NT2/D1 (cell line): ENCODE results near the gene RNF169.
"Not testable (repeated sequence)": the region's sequence is repeated elsewhere in the genome, so short reads cannot be mapped to it uniquely, and the experiment has no call there.

Source experiments
- DNase-seq: peaks from one replicate; pipeline ENCODE4 v3.0.0-alpha.2; 2011; ENCODE audit warnings: low read depth, low spot score
- H3K27me3 ChIP-seq: 2 replicates; pipeline ENCODE4 v1.6.0; 2011; ENCODE audit warnings: mild to moderate bottlenecking; ENCODE audit not compliant: insufficient read length, insufficient read depth
- H3K36me3 ChIP-seq: 2 replicates; pipeline ENCODE4 v1.6.1; 2011; ENCODE audit warnings: mild to moderate bottlenecking, low read length, mixed read lengths; ENCODE audit not compliant: insufficient read depth, insufficient read length
- H3K4me1 ChIP-seq: 2 replicates; pipeline ENCODE4 v1.5.1; 2011; ENCODE audit not compliant: insufficient read depth, insufficient read length
- H3K4me3 ChIP-seq: 2 replicates; pipeline ENCODE4 v1.5.1; 2011; ENCODE audit warnings: low read depth; ENCODE audit not compliant: insufficient read length
- H3K9ac ChIP-seq: 2 replicates; pipeline ENCODE4 v1.6.0; 2011; ENCODE audit warnings: low read depth; ENCODE audit not compliant: insufficient read length
- H3K9me3 ChIP-seq: 2 replicates; pipeline ENCODE4 v1.5.1; 2011; ENCODE audit warnings: mild to moderate bottlenecking, low read length; ENCODE audit not compliant: insufficient read depth
- SUZ12 ChIP-seq: IDR thresholded peaks from 2 replicates; pipeline ENCODE4 v1.6.1; 2011; ENCODE audit not compliant: insufficient read length, insufficient read depth; ENCODE audit errors: extremely low read depth
- YY1 ChIP-seq: IDR thresholded peaks from 2 replicates; pipeline ENCODE4 v1.6.1; 2011; ENCODE audit not compliant: insufficient read length, insufficient read depth
- ZNF274 ChIP-seq: IDR thresholded peaks from 2 replicates; pipeline ENCODE4 v1.6.1; 2011; ENCODE audit warnings: mild to moderate bottlenecking, low read depth, low read length

The RNF169 gene

DNA sequence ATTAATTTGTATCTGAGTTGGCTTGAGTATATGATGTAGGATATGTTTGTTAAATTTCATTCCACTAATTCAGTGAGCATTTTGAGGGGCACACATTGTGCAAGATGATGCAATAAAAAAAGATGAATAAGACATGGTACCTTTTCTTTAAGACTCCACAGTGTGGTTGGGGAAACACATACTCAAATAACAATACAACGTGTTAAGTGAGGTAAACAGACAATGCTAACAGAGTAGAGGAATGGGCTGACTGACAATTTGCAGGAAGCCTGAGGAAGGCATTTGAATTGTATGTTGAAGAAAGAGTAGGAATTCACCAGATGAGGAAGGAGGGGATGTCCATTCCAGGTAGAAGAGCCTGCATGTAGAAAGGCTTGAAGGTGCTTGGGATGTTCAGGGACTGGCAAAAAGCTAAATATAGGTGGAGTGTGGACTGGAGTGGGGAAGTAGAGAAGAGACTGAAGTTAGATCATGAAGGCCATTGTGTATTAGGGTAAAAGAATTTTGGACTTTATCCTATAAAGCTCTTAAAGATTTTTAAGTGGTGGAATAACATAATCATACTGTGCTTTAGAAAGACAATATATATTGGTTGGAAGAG is 6.8 kb downstream of the RNF169 start:
- Histone ChIP-seq H3K4me1 (no peaks in the 10 kb centered on the region), H3K9ac (no peak overlapping the region), H3K4me3 (no peak overlapping the region), H3K36me3 (peaks cover 4% of the 10 kb centered on the region), H3K27me3 (no peaks in the 10 kb centered on the region), H3K9me3 (no peaks in the 10 kb centered on the region)
- TF ChIP-seq SUZ12 (no peak), ZNF274 (no peak), YY1 (no peak)
- no peak for DNase-seq

- DNase-seq: no peak
- TF ChIP-seq ZNF274: no peak
- TF ChIP-seq YY1: no peak
- no peak for TF ChIP-seq SUZ12
- H3K36me3 ChIP-seq: no peaks in the 10 kb centered on the region
- no peak overlapping the region for H3K4me3 ChIP-seq
- no peaks in the 10 kb centered on the region for H3K4me1 ChIP-seq
- H3K9ac ChIP-seq: no peak overlapping the region
- H3K27me3 ChIP-seq: no peaks in the 10 kb centered on the region
- no peaks in the 10 kb centered on the region for H3K9me3 ChIP-seq
Observed at GRCh38 chr11:74756571-74756970, 7.9 kb downstream of the RNF169 start.

DNA sequence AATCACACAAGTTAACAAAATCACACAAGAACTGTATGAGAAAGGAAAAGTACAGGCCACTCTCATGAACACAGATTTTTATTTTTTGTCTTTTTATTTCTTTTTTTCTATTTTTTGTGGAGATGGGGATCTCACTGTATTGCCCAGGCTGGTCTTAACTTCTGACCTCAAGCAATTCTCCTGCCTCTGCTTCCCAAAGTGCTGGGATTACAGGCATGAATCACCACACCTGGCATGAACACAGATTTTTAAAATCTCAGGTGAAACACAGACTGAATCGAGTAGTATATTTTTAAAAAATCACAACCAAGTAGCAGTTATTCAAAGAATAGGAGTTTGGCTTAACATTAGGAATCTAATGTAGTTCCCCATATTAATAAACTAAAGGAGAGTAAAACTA is 18.3 kb downstream of the RNF169 start:
- DNase-seq: no peak
- no peak overlapping the region for H3K4me3 ChIP-seq
- TF ChIP-seq ZNF274 (no peak), SUZ12 (no peak), YY1 (no peak)
- H3K36me3 ChIP-seq: no peaks in the 10 kb centered on the region
- no peak overlapping the region for H3K9ac ChIP-seq
- no peaks in the 10 kb centered on the region for H3K4me1 ChIP-seq
- no peaks in the 10 kb centered on the region for H3K27me3 ChIP-seq
- H3K9me3 ChIP-seq: no peaks in the 10 kb centered on the region

- H3K36me3 ChIP-seq, DNase-seq, H3K9ac ChIP-seq, H3K4me1 ChIP-seq, H3K27me3 ChIP-seq, H3K4me3 ChIP-seq, H3K9me3 ChIP-seq: not testable (repeated sequence)
Observed at GRCh38 chr11:74768172-74768651, 19.6 kb downstream of the RNF169 start.

GRCh38 chr11:74769055-74769707 is 20.5 kb downstream of the RNF169 start:
- H3K9ac ChIP-seq: no peak overlapping the region
- H3K4me1 ChIP-seq: no peaks in the 10 kb centered on the region
- DNase-seq: no peak
- no peaks in the 10 kb centered on the region for H3K36me3 ChIP-seq
- H3K27me3 ChIP-seq: no peaks in the 10 kb centered on the region
- no peak overlapping the region for H3K4me3 ChIP-seq
- TF ChIP-seq ZNF274 (no peak), SUZ12 (no peak), YY1 (no peak)
- H3K9me3 ChIP-seq: no peaks in the 10 kb centered on the region

GRCh38 chr11:74770456-74770855 is 21.8 kb downstream of the RNF169 start:
- no peaks in the 10 kb centered on the region for H3K36me3 ChIP-seq
- no peaks in the 10 kb centered on the region for H3K9me3 ChIP-seq
- no peak overlapping the region for H3K4me3 ChIP-seq
- H3K4me1 ChIP-seq: no peaks in the 10 kb centered on the region
- no peak for DNase-seq
- TF ChIP-seq YY1: no peak
- no peak for TF ChIP-seq ZNF274
- no peak for TF ChIP-seq SUZ12
- no peak overlapping the region for H3K9ac ChIP-seq
- H3K27me3 ChIP-seq: no peaks in the 10 kb centered on the region

DNA sequence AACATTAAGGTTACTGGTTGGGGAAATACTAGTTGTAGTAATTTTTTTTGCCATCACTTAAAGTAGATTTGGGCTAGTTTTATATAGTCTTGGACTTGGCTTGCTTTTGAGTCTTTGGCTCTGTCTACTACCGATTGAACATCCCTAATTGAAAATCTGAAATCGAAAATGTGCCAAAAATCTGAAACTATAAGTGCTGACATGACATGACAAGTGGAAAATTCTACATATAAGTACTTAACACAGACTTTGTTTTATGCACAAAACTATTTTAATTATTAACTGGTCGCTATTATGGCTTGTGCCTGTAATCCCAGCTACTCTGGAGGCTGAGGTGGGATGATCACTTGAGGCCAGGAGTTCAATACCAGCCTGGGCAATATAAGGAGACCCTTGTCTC is 22.5 kb downstream of the RNF169 start:
- H3K4me1 ChIP-seq: no peaks in the 10 kb centered on the region
- H3K4me3 ChIP-seq: no peak overlapping the region
- H3K36me3 ChIP-seq: no peaks in the 10 kb centered on the region
- H3K9me3 ChIP-seq: no peaks in the 10 kb centered on the region
- TF ChIP-seq ZNF274 (no peak), SUZ12 (no peak), YY1 (no peak)
- no peak overlapping the region for H3K9ac ChIP-seq
- DNase-seq: no peak
- H3K27me3 ChIP-seq: no peaks in the 10 kb centered on the region
